LoVo (cell line): ENCODE data around the gene TMCO4.
"Not testable (repeated sequence)": the region's sequence is repeated elsewhere in the genome, so short reads cannot be mapped to it uniquely, and the experiment has no call there.

Source experiments
- DNase-seq: peaks from one replicate; pipeline ENCODE4 v3.0.0-alpha.2; 2016; ENCODE audit warnings: low spot score

The TMCO4 gene

GRCh38 chr1:19813643-19813960, 13.9 kb upstream of the TMCO4 start:
- DNase-seq = no peak

GRCh38 chr1:19812875-19813642, 13.3 kb upstream of the TMCO4 start:
- DNase-seq = peak; percentile 52

GRCh38 chr1:19811206-19811851, 11.6 kb upstream of the TMCO4 start:
- DNase-seq = no peak

GRCh38 chr1:19809044-19809750, 9.5 kb upstream of the TMCO4 start:
- DNase-seq = no peak

- DNase-seq = no peak
These were observed 8.6 kb upstream of the TMCO4 start for GRCh38 chr1:19808351-19808750.

GRCh38 chr1:19804831-19805251, 5.1 kb upstream of the TMCO4 start:
- DNase-seq = no peak

GRCh38 chr1:19802269-19802668, 2.6 kb upstream of the TMCO4 start:
- no peak for DNase-seq

GRCh38 chr1:19800076-19800804, 524 bp upstream of the TMCO4 start:
- DNase-seq = peak; percentile 55

- DNase-seq = no peak
These were observed 1.1 kb downstream of the TMCO4 start for GRCh38 chr1:19798486-19799229.

GRCh38 chr1:19797827-19798226, 1.9 kb downstream of the TMCO4 start:
- DNase-seq = no peak

- DNase-seq = no peak
These were observed 5.1 kb downstream of the TMCO4 start for GRCh38 chr1:19794583-19794982.

GRCh38 chr1:19793360-19794046, 6.2 kb downstream of the TMCO4 start:
- DNase-seq = no peak

- no peak for DNase-seq
These were observed 7.3 kb downstream of the TMCO4 start for GRCh38 chr1:19792237-19793002.

GRCh38 chr1:19790061-19790975, 9.4 kb downstream of the TMCO4 start:
- not testable (repeated sequence) for DNase-seq

GRCh38 chr1:19786988-19787423, 12.7 kb downstream of the TMCO4 start:
- DNase-seq = no peak

- no peak for DNase-seq
These were observed 14.1 kb downstream of the TMCO4 start for GRCh38 chr1:19785660-19786059.

GRCh38 chr1:19780267-19780877, 19.3 kb downstream of the TMCO4 start:
- no peak for DNase-seq

GRCh38 chr1:19776933-19777332, 22.8 kb downstream of the TMCO4 start:
- no peak for DNase-seq

- no peak for DNase-seq
These were observed 23.4 kb downstream of the TMCO4 start for GRCh38 chr1:19776287-19776686.
